Tibial nerve (tissue), 4 donors: ENCODE results near the gene SCAMP4. TPM values are rescaled to one million over a fixed set of nuclear protein-coding genes. Genes with fewer than 3 reads are reported as not detected.

Experiments used
- DNase-seq, 2 donors: peaks; one replicate each; pipeline ENCODE4 v3.0.0-alpha.2; 2019; ENCODE audit warnings: low spot score in 2 of 2
- H3K27ac ChIP-seq, 4 donors: fragments of 200-600 bp; sonication (generic) in 3 of 4; one replicate each; pipeline ENCODE4 v1.5.1; 2017 to 2019; ENCODE audit warnings: mild to moderate bottlenecking in 1 of 4
- H3K27me3 ChIP-seq, 2 donors: fragments of 200-600 bp; sonication (generic) in 1 of 2; one replicate each; pipeline versions ENCODE4 v1.5.1 to v1.6.0; 2017 to 2019
- H3K36me3 ChIP-seq, 3 donors: fragments of 200-600 bp; sonication (generic); one replicate each; pipeline ENCODE4 v1.5.1; 2018 to 2019
- H3K4me1 ChIP-seq, 4 donors: fragments of 200-600 bp; sonication (generic) in 3 of 4; one replicate each; pipeline ENCODE4 v1.5.1; 2017 to 2019
- H3K4me3 ChIP-seq, 4 donors: fragments of 200-600 bp; sonication (generic) in 3 of 4; one replicate each; pipeline ENCODE4 v1.5.1; 2017 to 2019; ENCODE audit warnings: mild to moderate bottlenecking in 1 of 4, moderate library complexity in 1 of 4
- H3K9me3 ChIP-seq, 4 donors: fragments of 200-600 bp; sonication (generic) in 3 of 4; one replicate each; pipeline ENCODE4 v1.5.1; 2017 to 2019
- EP300 ChIP-seq, 2 donors: sonication (generic); formaldehyde crosslinking; IDR thresholded peaks; one replicate each; pipeline ENCODE4 v1.6.1; 2017; ENCODE audit warnings: antibody characterized with exemption in 2 of 2, mild to moderate bottlenecking in 1 of 2
- POLR2A ChIP-seq, 2 donors: fragments of 450-650 bp; IDR thresholded peaks; one replicate each; pipeline ENCODE4 v1.6.1; 2017; ENCODE audit warnings: antibody characterized with exemption in 2 of 2, mild to moderate bottlenecking in 2 of 2, moderate library complexity in 2 of 2
- WGBS, 2 donors: methylation state at CpG; one replicate each; pipeline ENCODE4 v1.1.5; 2018; 5-methylcytosine and 5-hydroxymethylcytosine counted together
- total RNA-seq, 4 donors: library from RNA; depleted of rRNA; stranded (reverse); fragments of >200 nt; gene quantifications; one replicate each; pipeline ENCODE4 v1.1.0, GENCODE V29; 2016
- TF ChIP-seq, protein P1 (sequence below), 5 experiments: fragments of 200-600 bp in 3 of 5; fragments of 450-650 bp in 2 of 5; sonication (generic) in 3 of 5; IDR thresholded peaks; one replicate each; pipeline ENCODE4 v1.5.1; 2016 to 2019; ENCODE audit warnings: antibody characterized with exemption in 5 of 5, mild to moderate bottlenecking in 3 of 5, moderate library complexity in 2 of 5

Gene SCAMP4
- total RNA-seq, 4 donors from 2014 or later: 34.7 to 65.7 (median 56.2) TPM

DNA sequence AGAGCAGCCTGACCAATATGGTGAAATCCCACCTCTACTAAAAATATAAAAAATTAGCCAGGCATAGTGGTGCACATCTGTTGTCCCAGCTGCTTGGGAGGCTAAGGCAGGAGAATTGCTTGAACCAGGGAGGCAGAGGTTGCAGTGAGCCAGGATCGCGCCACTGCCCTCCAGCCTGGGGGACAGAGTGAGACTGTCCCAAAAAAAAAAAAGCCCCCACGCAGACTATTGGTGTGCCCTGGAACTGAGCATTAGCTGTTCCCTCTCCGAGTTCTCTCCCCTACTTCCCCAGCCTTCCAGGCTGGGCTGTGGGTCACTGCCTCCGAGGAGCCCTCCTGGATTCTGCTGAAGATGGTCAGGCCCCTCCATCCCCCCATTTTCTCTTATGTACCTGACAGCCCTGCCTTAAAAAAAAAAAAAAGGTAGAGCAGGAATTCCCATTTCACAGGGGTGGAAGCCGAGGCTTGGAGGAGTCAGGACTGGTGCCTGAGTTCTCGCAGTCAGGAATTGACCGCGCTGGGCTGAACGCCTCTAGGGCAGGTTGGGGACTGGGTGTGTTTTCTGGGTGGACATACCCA, 1.9 kb downstream of the SCAMP4 start:
- H3K4me1 ChIP-seq: peaks cover 0 to 60% (median 28%) of the 10 kb centered on the region in 4 donors
- WGBS, 2 donors: 94% methylated on average over 10 of the region's 10 CpGs
- H3K4me3 ChIP-seq: no peak overlapping the region
- H3K27ac ChIP-seq: peak overlapping the region in 3 of 4 donors; percentile 74 to 80 (median 77)
- TF ChIP-seq, protein P1, sequence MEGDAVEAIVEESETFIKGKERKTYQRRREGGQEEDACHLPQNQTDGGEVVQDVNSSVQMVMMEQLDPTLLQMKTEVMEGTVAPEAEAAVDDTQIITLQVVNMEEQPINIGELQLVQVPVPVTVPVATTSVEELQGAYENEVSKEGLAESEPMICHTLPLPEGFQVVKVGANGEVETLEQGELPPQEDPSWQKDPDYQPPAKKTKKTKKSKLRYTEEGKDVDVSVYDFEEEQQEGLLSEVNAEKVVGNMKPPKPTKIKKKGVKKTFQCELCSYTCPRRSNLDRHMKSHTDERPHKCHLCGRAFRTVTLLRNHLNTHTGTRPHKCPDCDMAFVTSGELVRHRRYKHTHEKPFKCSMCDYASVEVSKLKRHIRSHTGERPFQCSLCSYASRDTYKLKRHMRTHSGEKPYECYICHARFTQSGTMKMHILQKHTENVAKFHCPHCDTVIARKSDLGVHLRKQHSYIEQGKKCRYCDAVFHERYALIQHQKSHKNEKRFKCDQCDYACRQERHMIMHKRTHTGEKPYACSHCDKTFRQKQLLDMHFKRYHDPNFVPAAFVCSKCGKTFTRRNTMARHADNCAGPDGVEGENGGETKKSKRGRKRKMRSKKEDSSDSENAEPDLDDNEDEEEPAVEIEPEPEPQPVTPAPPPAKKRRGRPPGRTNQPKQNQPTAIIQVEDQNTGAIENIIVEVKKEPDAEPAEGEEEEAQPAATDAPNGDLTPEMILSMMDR (IDR thresholded peaks at IDR 0.05): no peak
- no peak for TF ChIP-seq EP300 (IDR thresholded peaks at IDR 0.05)
- TF ChIP-seq POLR2A (IDR thresholded peaks at IDR 0.05): no peak
- H3K9me3 ChIP-seq: no peaks in the 10 kb centered on the region
- no peak for DNase-seq
- H3K36me3 ChIP-seq: peaks cover 0 to 5% (median 0%) of the 10 kb centered on the region in 3 donors
- H3K27me3 ChIP-seq: no peaks in the 10 kb centered on the region

DNA sequence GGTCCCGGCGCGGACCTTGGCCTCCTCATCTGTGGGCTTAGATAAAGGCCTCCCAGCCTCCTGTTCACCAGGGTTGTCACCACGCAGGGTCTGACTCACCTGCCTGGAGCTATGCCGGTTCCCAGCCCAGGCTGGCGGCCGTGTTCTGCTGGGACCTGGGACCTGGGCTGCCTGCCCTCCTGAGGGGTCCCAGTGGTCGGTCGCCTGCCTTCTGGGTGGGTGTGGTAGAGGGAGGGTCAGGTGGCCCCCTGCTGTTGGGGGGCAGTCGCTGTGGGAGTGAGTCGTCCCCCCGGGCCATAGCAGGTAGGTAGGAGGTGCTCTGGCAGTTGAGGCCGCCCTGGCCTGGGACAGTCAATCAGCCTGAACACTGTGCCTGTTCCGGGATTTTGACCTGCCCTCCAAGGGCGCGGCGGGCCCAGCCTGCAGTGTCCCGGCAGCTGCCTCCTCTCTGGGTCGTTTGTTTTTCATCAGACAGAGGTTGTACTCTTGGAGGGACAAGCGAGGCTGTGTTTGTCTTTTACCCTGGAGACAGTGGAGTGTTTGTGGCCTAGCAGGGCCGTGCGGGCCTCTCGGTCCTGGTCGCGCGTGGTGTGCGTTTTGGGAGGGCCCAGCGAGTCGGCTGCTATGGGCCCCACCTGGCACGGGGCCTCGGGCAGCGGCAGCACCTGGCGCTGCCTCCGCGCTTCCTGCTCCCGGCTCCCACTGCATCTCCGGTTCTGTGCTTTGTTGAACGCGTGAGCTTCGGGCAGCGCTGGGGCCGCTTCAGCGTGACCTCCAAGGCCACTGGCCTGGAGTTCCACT, 2.6 kb downstream of the SCAMP4 start:
- Histone ChIP-seq H3K27me3 (no peaks in the 10 kb centered on the region), H3K27ac (peak overlapping the region in 3 of 4 donors; percentile 74 to 80 (median 77)), H3K4me1 (peaks cover 0 to 60% (median 28%) of the 10 kb centered on the region in 4 donors), H3K36me3 (peaks cover 0 to 12% (median 0%) of the 10 kb centered on the region in 3 donors), H3K9me3 (no peaks in the 10 kb centered on the region), H3K4me3 (peak overlapping the region in 1 of 4 donors; percentile 17)
- TF ChIP-seq, protein P1 (IDR thresholded peaks at IDR 0.05): no peak
- TF ChIP-seq POLR2A (IDR thresholded peaks at IDR 0.05): no peak
- TF ChIP-seq EP300 (IDR thresholded peaks at IDR 0.05): no peak
- 65 to 67% methylated on average over 23 to 35 of the region's 43 CpGs for WGBS, 2 donors
- no peak for DNase-seq

DNA sequence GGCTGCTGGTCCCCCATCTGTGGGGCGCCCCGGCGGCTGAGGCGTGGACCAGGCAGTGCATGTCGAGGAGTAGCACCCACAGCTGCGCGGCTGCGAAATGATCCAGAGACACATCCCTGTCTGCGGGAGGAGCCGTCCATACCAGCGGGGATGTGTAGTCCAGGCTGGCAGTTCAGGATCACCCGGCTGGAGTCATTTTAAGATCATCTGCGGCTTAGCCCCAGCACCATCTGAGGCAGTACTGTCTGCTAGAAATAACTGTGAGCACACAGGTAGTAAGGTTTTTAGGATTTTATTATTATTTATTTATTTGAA, 3.1 kb downstream of the SCAMP4 start:
- DNase-seq: no peak
- TF ChIP-seq, protein P1 (IDR thresholded peaks at IDR 0.05): no peak
- TF ChIP-seq POLR2A (IDR thresholded peaks at IDR 0.05): no peak
- no peak for TF ChIP-seq EP300 (IDR thresholded peaks at IDR 0.05)
- H3K27ac ChIP-seq: peak overlapping the region in 3 of 4 donors; percentile 74 to 80 (median 77)
- no peaks in the 10 kb centered on the region for H3K9me3 ChIP-seq
- no peaks in the 10 kb centered on the region for H3K27me3 ChIP-seq
- WGBS, 2 donors: 59 to 68% methylated on average over 11 of the region's 13 CpGs
- peak overlapping the region in 1 of 4 donors; percentile 17 for H3K4me3 ChIP-seq
- peaks cover 0 to 18% (median 0%) of the 10 kb centered on the region in 3 donors for H3K36me3 ChIP-seq
- H3K4me1 ChIP-seq: peaks cover 0 to 60% (median 28%) of the 10 kb centered on the region in 4 donors

DNA sequence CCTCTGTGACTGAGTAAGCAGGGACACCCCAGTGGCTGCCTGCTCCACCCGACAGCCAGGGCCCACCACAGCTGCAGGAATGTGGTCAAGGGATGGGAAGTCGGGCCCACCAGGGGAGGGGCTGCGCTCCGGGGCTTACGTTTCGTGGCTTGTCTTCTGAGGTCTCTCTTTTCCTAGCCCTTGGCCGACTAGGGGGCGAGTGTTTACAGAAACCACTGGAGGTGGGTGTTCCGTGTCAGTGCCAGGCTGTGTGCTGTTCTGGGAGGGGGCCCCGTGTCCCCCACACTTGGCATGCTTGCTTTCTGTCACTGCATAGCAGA, 4.5 kb downstream of the SCAMP4 start:
- peaks cover 0 to 52% (median 24%) of the 10 kb centered on the region in 4 donors for H3K4me1 ChIP-seq
- H3K27ac ChIP-seq: peak overlapping the region in 2 of 4 donors; percentile 59 to 68
- H3K36me3 ChIP-seq: peaks cover 0 to 29% (median 0%) of the 10 kb centered on the region in 3 donors
- DNase-seq: no peak
- H3K4me3 ChIP-seq: no peak overlapping the region
- H3K9me3 ChIP-seq: no peaks in the 10 kb centered on the region
- no peaks in the 10 kb centered on the region for H3K27me3 ChIP-seq
- WGBS, 2 donors: 48 to 52% methylated on average over 9 to 10 of the region's 10 CpGs
- TF ChIP-seq, protein P1 (IDR thresholded peaks at IDR 0.05): no peak
- TF ChIP-seq POLR2A (IDR thresholded peaks at IDR 0.05): no peak
- no peak for TF ChIP-seq EP300 (IDR thresholded peaks at IDR 0.05)

DNA sequence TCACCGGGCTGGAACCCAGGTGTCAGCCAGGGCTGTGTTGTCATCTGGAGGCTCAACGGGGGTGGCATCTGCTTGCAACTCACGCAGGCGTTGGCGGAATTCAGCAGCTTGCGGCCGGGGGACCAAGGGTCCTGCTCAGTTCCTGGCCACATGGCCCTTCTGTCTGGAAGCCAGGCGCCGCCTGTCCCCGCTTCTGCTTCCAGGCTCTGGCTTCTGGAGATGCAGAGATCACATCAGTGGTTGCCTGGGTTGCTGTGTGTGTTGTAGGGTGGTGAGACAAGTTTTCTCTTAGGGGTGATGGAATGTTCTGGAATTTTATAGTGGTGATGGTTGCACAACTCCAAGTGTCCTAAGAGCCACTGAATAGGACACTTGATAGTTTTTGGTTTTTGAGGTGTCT, 5.0 kb downstream of the SCAMP4 start:
- H3K4me1 ChIP-seq: peaks cover 0 to 49% (median 22%) of the 10 kb centered on the region in 4 donors
- H3K9me3 ChIP-seq: no peaks in the 10 kb centered on the region
- TF ChIP-seq, protein P1 (IDR thresholded peaks at IDR 0.05): no peak
- TF ChIP-seq EP300 (IDR thresholded peaks at IDR 0.05) (no peak), POLR2A (IDR thresholded peaks at IDR 0.05) (no peak)
- 78 to 97% methylated on average over 3 to 5 of the region's 10 CpGs for WGBS, 2 donors
- H3K27me3 ChIP-seq: no peaks in the 10 kb centered on the region
- no peak for DNase-seq
- peaks cover 0 to 34% (median 2%) of the 10 kb centered on the region in 3 donors for H3K36me3 ChIP-seq
- peak overlapping the region in 2 of 4 donors; percentile 59 to 68 for H3K27ac ChIP-seq
- no peak overlapping the region for H3K4me3 ChIP-seq
